Neural cell (in vitro differentiated cells): ENCODE results near the gene PDS5B. TPM values are rescaled to one million over a fixed set of nuclear protein-coding genes. Genes with fewer than 3 reads are reported as not detected.

Experiments used
- H2AFZ ChIP-seq: fragments of 200-600, 300-800 bp; sonication (generic), shearing (Covaris generic); 2 replicates; pipeline ENCODE4 v1.6.0; 2014; ENCODE audit warnings: low read depth, mild to moderate bottlenecking, antibody characterized with exemption, low read length, moderate library complexity
- H3F3A ChIP-seq: fragments of 200-600 bp; shearing (Covaris generic); 2 replicates; pipeline ENCODE4 v1.6.1; 2016; ENCODE audit warnings: mild to moderate bottlenecking, moderate library complexity, mixed read lengths, antibody characterized with exemption, low read length; ENCODE audit not compliant: insufficient read depth, poor library complexity, severe bottlenecking
- H3K27ac ChIP-seq: fragments of 200-600, 300-800 bp; sonication (generic), shearing (Covaris generic); 2 replicates; pipeline ENCODE4 v1.5.1; 2014; ENCODE audit warnings: mild to moderate bottlenecking, low read length, moderate library complexity
- H3K27me3 ChIP-seq: fragments of 300-800, 200-600 bp; sonication (generic), shearing (Covaris generic); 2 replicates; pipeline ENCODE4 v1.6.0; 2014; ENCODE audit warnings: mild to moderate bottlenecking, low read depth, low read length, moderate library complexity; ENCODE audit not compliant: insufficient read depth
- H3K36me3 ChIP-seq: fragments of 300-800, 200-600 bp; sonication (generic), shearing (Covaris generic); 2 replicates; pipeline ENCODE4 v1.5.1; 2014; ENCODE audit warnings: mild to moderate bottlenecking, antibody characterized with exemption, low read length, moderate library complexity; ENCODE audit not compliant: insufficient read depth
- H3K4me2 ChIP-seq: fragments of 300-800, 200-600 bp; sonication (generic), shearing (Covaris generic); 2 replicates; pipeline ENCODE4 v1.6.0; 2014; ENCODE audit warnings: mild to moderate bottlenecking, low read length
- H3K4me3 ChIP-seq: fragments of 300-800, 200-600 bp; sonication (generic), shearing (Covaris generic); 2 replicates; pipeline ENCODE4 v1.5.1; 2014; ENCODE audit warnings: mild to moderate bottlenecking, low read length, moderate library complexity
- H3K79me2 ChIP-seq: fragments of 200-600 bp; shearing (Covaris generic); replicated peaks from 2 replicates; pipeline ENCODE4 v1.6.0; 2014; ENCODE audit warnings: mild to moderate bottlenecking, low read length, moderate library complexity; ENCODE audit not compliant: insufficient read depth
- H3K9ac ChIP-seq: fragments of 300-800, 200-600 bp; sonication (generic), shearing (Covaris generic); 2 replicates; pipeline ENCODE4 v1.6.1; 2016; ENCODE audit warnings: mild to moderate bottlenecking, low read length, mixed read lengths
- H3K9me2 ChIP-seq: fragments of 200-600 bp; shearing (Covaris generic); 2 replicates; pipeline ENCODE4 v1.6.1; 2016; ENCODE audit warnings: mild to moderate bottlenecking, low read length, mixed read lengths; ENCODE audit not compliant: insufficient read depth
- H3K9me3 ChIP-seq: fragments of 200-600, 300-800 bp; sonication (generic), shearing (Covaris generic); 2 replicates; pipeline ENCODE4 v1.6.1; 2016; ENCODE audit warnings: mild to moderate bottlenecking, mixed run types, low read length, moderate library complexity, mixed read lengths
- H4K20me1 ChIP-seq: fragments of 200-600 bp; shearing (Covaris generic); 2 replicates; pipeline ENCODE4 v1.6.1; 2016; ENCODE audit warnings: mild to moderate bottlenecking, mixed run types; ENCODE audit not compliant: insufficient read depth
- EP300 ChIP-seq: fragments of 450-650 bp; conservative IDR thresholded peaks from 2 replicates; pipeline ENCODE4 v1.6.1; 2014; ENCODE audit warnings: antibody characterized with exemption, mild to moderate bottlenecking, moderate library complexity; ENCODE audit not compliant: poor library complexity, severe bottlenecking
- EZH2 ChIP-seq: fragments of 200-600, 300-800 bp; shearing (Covaris generic), sonication (generic); IDR thresholded peaks from 2 replicates; pipeline ENCODE4 v1.6.1; 2014; ENCODE audit warnings: antibody characterized with exemption, low read length, borderline replicate concordance, mild to moderate bottlenecking; ENCODE audit not compliant: insufficient read depth, poor library complexity, severe bottlenecking
- MXI1 ChIP-seq: fragments of 450-650 bp; conservative IDR thresholded peaks from 2 replicates; pipeline ENCODE4 v1.6.1; 2014; ENCODE audit warnings: antibody characterized with exemption, mild to moderate bottlenecking; ENCODE audit not compliant: poor library complexity, severe bottlenecking
- POLR2AphosphoS5 ChIP-seq: IDR thresholded peaks from 2 replicates; pipeline ENCODE4 v1.6.1; 2012
- RAD21 ChIP-seq: fragments of 450-650 bp; conservative IDR thresholded peaks from 2 replicates; pipeline ENCODE4 v1.6.1; 2014; ENCODE audit warnings: antibody characterized with exemption, mild to moderate bottlenecking, moderate library complexity
- SMC3 ChIP-seq: fragments of 450-650 bp; conservative IDR thresholded peaks from 2 replicates; pipeline ENCODE4 v1.6.1; 2014; ENCODE audit warnings: antibody characterized with exemption, mild to moderate bottlenecking, moderate library complexity; ENCODE audit not compliant: poor library complexity
- TAF1 ChIP-seq: IDR thresholded peaks from 2 replicates; pipeline ENCODE4 v1.6.1; 2012; ENCODE audit warnings: low read depth
- polyA plus RNA-seq: library from polyadenylated mRNA; depleted of rRNA; stranded (reverse); fragments of >200 nt; gene quantifications from 2 replicates; pipeline ENCODE4 v1.2.3, GENCODE V29; 2014
- TF ChIP-seq, protein P1 (sequence below): fragments of 450-650 bp; IDR thresholded peaks from 2 replicates; pipeline ENCODE4 v1.5.1; 2014; ENCODE audit warnings: antibody characterized with exemption, mild to moderate bottlenecking, moderate library complexity; ENCODE audit not compliant: poor library complexity, severe bottlenecking
- TF ChIP-seq, protein P2 (sequence below): IDR thresholded peaks from 2 replicates; pipeline ENCODE4 v1.6.1; 2012; ENCODE audit warnings: borderline replicate concordance

PDS5B gene
- polyA plus RNA-seq, 1 donor from 2014 or later, result 27.6 TPM

DNA sequence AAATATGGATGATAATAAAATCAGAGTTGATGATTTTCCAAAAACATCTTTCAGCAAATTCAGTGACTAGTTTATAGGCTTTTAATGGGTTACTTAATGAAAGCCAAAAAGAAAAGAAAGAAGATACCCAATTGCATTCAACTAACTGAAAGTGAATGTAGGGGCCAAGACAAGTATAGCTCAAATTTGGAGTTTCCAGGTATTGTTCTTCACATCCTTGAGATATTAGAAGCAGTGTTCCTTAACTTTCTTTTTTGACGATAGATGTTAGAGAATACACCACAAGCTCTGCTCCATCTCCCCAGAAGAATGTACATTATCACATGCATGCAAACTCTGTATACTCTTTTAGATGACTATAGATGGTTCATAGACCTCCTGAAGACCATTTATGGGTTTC lies 43.6 kb downstream of the PDS5B start:
- Histone ChIP-seq H3K4me2 (no peak overlapping the region), H3F3A (no peaks in the 10 kb centered on the region), H4K20me1 (no peaks in the 10 kb centered on the region), H3K27ac (no peak overlapping the region), H3K4me3 (no peak overlapping the region), H3K9ac (no peak overlapping the region), H3K36me3 (no peaks in the 10 kb centered on the region), H2AFZ (no peak overlapping the region), H3K79me2 (peaks cover 66% of the 10 kb centered on the region), H3K9me2 (no peaks in the 10 kb centered on the region), H3K27me3 (no peaks in the 10 kb centered on the region), H3K9me3 (no peaks in the 10 kb centered on the region)
- no peak for TF ChIP-seq EZH2
- TF ChIP-seq, protein P1, sequence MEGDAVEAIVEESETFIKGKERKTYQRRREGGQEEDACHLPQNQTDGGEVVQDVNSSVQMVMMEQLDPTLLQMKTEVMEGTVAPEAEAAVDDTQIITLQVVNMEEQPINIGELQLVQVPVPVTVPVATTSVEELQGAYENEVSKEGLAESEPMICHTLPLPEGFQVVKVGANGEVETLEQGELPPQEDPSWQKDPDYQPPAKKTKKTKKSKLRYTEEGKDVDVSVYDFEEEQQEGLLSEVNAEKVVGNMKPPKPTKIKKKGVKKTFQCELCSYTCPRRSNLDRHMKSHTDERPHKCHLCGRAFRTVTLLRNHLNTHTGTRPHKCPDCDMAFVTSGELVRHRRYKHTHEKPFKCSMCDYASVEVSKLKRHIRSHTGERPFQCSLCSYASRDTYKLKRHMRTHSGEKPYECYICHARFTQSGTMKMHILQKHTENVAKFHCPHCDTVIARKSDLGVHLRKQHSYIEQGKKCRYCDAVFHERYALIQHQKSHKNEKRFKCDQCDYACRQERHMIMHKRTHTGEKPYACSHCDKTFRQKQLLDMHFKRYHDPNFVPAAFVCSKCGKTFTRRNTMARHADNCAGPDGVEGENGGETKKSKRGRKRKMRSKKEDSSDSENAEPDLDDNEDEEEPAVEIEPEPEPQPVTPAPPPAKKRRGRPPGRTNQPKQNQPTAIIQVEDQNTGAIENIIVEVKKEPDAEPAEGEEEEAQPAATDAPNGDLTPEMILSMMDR, result no peak

DNA sequence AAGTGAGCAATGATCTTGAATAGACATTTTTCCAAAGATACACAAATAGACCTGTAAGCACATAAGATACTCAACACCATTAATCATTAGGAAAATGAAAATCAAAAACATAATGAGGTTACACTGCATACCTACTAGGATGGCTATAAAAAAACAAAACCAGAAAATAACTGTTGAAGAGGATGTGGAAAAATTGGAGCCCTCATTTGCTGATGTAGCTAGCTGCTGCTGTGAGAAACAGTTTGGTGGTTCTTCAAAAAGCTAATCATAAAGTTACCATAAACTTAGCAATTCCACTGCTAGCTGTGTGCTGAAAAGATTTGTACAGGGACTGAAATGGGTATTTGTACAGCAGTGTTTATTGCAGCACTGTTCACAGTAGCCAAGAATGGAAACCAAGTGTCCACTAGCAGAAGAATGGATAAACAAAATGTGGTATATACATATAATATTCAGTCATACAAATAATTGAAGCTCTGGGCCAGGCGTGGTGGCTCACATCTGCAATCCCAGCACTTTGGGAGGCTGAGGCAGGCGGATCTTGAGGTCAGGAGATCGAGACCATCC lies 46.2 kb downstream of the PDS5B start:
- Histone ChIP-seq H3K36me3 (no peaks in the 10 kb centered on the region), H3F3A (no peaks in the 10 kb centered on the region), H3K79me2 (peaks cover 49% of the 10 kb centered on the region), H3K9me2 (no peaks in the 10 kb centered on the region), H3K4me3 (no peak overlapping the region), H4K20me1 (no peaks in the 10 kb centered on the region), H2AFZ (no peak overlapping the region), H3K9ac (no peak overlapping the region), H3K27ac (no peak overlapping the region), H3K27me3 (no peaks in the 10 kb centered on the region), H3K9me3 (no peaks in the 10 kb centered on the region), H3K4me2 (no peak overlapping the region)
- TF ChIP-seq EZH2 (no peak), TAF1 (no peak), RAD21 (no peak), EP300 (no peak), SMC3 (no peak), MXI1 (no peak), POLR2AphosphoS5 (no peak)
- TF ChIP-seq, protein P1, result no peak
- TF ChIP-seq, protein P2, sequence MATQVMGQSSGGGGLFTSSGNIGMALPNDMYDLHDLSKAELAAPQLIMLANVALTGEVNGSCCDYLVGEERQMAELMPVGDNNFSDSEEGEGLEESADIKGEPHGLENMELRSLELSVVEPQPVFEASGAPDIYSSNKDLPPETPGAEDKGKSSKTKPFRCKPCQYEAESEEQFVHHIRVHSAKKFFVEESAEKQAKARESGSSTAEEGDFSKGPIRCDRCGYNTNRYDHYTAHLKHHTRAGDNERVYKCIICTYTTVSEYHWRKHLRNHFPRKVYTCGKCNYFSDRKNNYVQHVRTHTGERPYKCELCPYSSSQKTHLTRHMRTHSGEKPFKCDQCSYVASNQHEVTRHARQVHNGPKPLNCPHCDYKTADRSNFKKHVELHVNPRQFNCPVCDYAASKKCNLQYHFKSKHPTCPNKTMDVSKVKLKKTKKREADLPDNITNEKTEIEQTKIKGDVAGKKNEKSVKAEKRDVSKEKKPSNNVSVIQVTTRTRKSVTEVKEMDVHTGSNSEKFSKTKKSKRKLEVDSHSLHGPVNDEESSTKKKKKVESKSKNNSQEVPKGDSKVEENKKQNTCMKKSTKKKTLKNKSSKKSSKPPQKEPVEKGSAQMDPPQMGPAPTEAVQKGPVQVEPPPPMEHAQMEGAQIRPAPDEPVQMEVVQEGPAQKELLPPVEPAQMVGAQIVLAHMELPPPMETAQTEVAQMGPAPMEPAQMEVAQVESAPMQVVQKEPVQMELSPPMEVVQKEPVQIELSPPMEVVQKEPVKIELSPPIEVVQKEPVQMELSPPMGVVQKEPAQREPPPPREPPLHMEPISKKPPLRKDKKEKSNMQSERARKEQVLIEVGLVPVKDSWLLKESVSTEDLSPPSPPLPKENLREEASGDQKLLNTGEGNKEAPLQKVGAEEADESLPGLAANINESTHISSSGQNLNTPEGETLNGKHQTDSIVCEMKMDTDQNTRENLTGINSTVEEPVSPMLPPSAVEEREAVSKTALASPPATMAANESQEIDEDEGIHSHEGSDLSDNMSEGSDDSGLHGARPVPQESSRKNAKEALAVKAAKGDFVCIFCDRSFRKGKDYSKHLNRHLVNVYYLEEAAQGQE, result no peak
